Measurements from ENCODE around the gene CRMP1. TPM values are rescaled to one million over a fixed set of nuclear protein-coding genes. Genes with fewer than 3 reads are reported as not detected.

Gene CRMP1
- total and polyA plus RNA-seq, 2 of the 8 experiments (the other 6 are each of a cell fraction or from before 2014, with no cell fraction given): 120 to 131 TPM

DNA sequence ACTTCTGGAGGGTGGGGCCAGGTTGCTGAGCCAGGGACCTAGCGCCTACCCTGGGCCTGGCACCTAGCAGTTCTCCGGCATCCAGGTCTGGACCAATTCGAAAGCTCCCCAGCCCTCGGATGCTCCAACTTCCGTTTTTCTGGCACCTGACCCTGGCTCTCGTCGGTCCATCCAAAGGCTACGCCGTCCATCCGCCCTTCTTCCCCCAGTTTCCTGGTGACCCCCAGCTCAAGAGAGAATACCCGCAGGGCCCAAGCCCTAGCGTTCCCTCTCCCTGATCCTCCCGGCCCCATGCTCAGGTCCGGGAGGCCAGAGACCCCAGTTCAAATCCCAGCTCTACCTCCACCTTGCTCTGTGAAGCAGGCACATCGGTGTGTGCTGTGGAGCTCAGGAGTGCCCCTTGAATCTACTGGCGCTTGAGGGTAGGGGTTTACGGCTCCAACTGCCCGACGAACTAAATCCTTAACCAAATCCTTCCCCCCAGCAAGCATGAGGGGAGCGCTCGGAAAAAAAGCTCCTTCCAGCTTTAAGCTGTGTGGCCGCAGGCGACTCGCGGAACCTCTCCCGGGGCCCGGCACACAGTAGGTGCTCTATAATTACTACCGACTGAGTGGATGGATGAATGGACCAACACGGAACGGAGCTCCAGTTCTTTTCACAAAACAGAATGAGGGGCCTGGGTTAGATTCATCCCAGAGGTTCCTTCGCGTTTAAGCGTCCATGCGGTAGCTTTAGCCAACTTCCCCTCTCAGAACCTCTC lies 1.1 kb downstream of the CRMP1 start:
- no peaks in the 10 kb centered on the region for H3K36me3 ChIP-seq (ENCODE audit: control insufficient read depth in 2 of 4, insufficient read depth in 4 of 4, low read length in 3 of 4)
- no peak for FAIRE-seq
- H4K91ac ChIP-seq (replicated peaks; ENCODE audit: insufficient read length, low read length): no peak overlapping the region
- H3K23ac ChIP-seq (ENCODE audit: insufficient read length): no peak overlapping the region
- H3K4ac ChIP-seq (replicated peaks; ENCODE audit: insufficient read length, low read depth, low read length): no peak overlapping the region
- H2BK15ac ChIP-seq (ENCODE audit: low read length): no peak overlapping the region
- no peak overlapping the region for H3K18ac ChIP-seq (ENCODE audit: extremely low read depth, low read length)
- H3K23me2 ChIP-seq (ENCODE audit: low read depth, low read length): peaks cover 24% of the 10 kb centered on the region
- no peak overlapping the region for H3K56ac ChIP-seq (replicated peaks; ENCODE audit: insufficient read length, low read depth, low read length)
- peaks cover 13 to 40% (median 26%) of the 10 kb centered on the region in 4 experiments for H3K4me1 ChIP-seq (replicated peaks in 1 of 4; ENCODE audit: control insufficient read depth in 3 of 4, insufficient read depth in 4 of 4, low read length in 3 of 4)
- H2BK12ac ChIP-seq (ENCODE audit: low read depth, low read length): no peak overlapping the region
- no peak overlapping the region for H3K9ac ChIP-seq (replicated peaks in 1 of 4; ENCODE audit: extremely low read depth in 1 of 4, low read depth in 3 of 4, low read length in 3 of 4)
- no peaks in the 10 kb centered on the region; the same call in 1 of the 2 replicates for H3K79me1 ChIP-seq (ENCODE audit: low read depth, low read length)
- H3K79me2 ChIP-seq (ENCODE audit: control insufficient read depth in 1 of 2, insufficient read depth in 2 of 2, low read length in 2 of 2): peaks cover 0 to 9% of the 10 kb centered on the region in 2 experiments; a peak in 2 of 4 replicates
- no peak overlapping the region for H2BK5ac ChIP-seq (ENCODE audit: low read depth, low read length)
- no peak overlapping the region for H2AK5ac ChIP-seq (ENCODE audit: low read depth, low read length)
- no peaks in the 10 kb centered on the region for H3K9me3 ChIP-seq (ENCODE audit: insufficient read depth in 2 of 2, low read depth in 1 of 2, low read length in 1 of 2)
- peaks cover 13 to 20% of the 10 kb centered on the region in 2 experiments for H4K20me1 ChIP-seq (replicated peaks in 1 of 2; ENCODE audit: control insufficient read depth in 1 of 2, insufficient read depth in 2 of 2, low read length in 2 of 2)
- peaks cover 27 to 68% (median 57%) of the 10 kb centered on the region in 4 experiments for H3K27me3 ChIP-seq (replicated peaks in 1 of 4; ENCODE audit: control insufficient read depth in 3 of 4, extremely low read depth in 1 of 4, insufficient read depth in 3 of 4, low read length in 3 of 4)
- H4K5ac ChIP-seq (ENCODE audit: insufficient read length, low read depth, low read length): no peak overlapping the region
- POLR2A ChIA-PET (ENCODE audit: partially characterized antibody): interaction anchor here (0.6 to 4.6 kb wide), 12 partner anchors 10 to 1207 kb away, joined by 3 to 14 read pairs (median 4); no protein-coding TSS in a partner anchor
- H3K4me2 ChIP-seq (ENCODE audit: insufficient read depth in 1 of 2, low read depth in 2 of 2, low read length in 2 of 2): peak overlapping the region; percentile 73 to 94
- H2BK20ac ChIP-seq (ENCODE audit: low read length): no peak overlapping the region
- H2AFZ ChIP-seq (ENCODE audit: low read length): no peak overlapping the region
- no peak overlapping the region for H2BK120ac ChIP-seq (replicated peaks; ENCODE audit: low read depth, low read length)
- 22% methylated on average over 33 of the region's 34 CpGs; no CpG with 5 or more reads in 1 of the 2 experiments for WGBS, 2 experiments (ENCODE audit: extremely low coverage in 1 of 2, insufficient coverage in 1 of 2, insufficient read length in 1 of 2, insufficient replicate concordance in 2 of 2, low coverage in 1 of 2, low lambda C conversion rate in 2 of 2, missing lambda C conversion rate in 1 of 2)
- TF ChIP-seq RAD21 (IDR thresholded peaks at IDR 0.05 in 1 of 2, conservative IDR thresholded peaks at IDR 0.05 in 1 of 2; ENCODE audit: low read depth in 2 of 2, low read length in 2 of 2) (no peak), POU5F1 (IDR thresholded peaks at IDR 0.05; ENCODE audit: low read depth, low read length) (no peak), RNF2 (IDR thresholded peaks at IDR 0.05; ENCODE audit: borderline replicate concordance, low read depth, low read length, missing control alignments, poor library complexity, severe bottlenecking) (peak; percentile 42), SUZ12 (IDR thresholded peaks at IDR 0.05; ENCODE audit: low read length) (peak; percentile 73; the same call in 1 of the 2 replicates), EZH2 (IDR thresholded peaks at IDR 0.05; ENCODE audit: low read depth, low read length, severe bottlenecking) (peak; percentile 80)
- H4K8ac ChIP-seq (ENCODE audit: extremely low read depth, insufficient read depth, low read length): no peak overlapping the region
- H3K27ac ChIP-seq (ENCODE audit: low read depth, low read length): no peak overlapping the region
- DNase-seq (ENCODE audit: low read depth in 1 of 2, low spot score in 2 of 2): no peak
- peak overlapping the region; percentile 9 to 70 (median 30) for H3K4me3 ChIP-seq (ENCODE audit: extremely low read depth in 1 of 4, insufficient read depth in 2 of 4, low read depth in 3 of 4, low read length in 4 of 4)
- H3K14ac ChIP-seq (ENCODE audit: insufficient read length): no peak overlapping the region
- CTCF ChIA-PET (ENCODE audit: partially characterized antibody): interaction anchor here (0.6 to 2.7 kb wide), 9 partner anchors 11 to 1372 kb away, joined by 3 to 21 read pairs (median 4); no protein-coding TSS in a partner anchor

Measured in H1 (cell line).